ENCODE results near the gene GALNT9.

GALNT9 gene

DNA sequence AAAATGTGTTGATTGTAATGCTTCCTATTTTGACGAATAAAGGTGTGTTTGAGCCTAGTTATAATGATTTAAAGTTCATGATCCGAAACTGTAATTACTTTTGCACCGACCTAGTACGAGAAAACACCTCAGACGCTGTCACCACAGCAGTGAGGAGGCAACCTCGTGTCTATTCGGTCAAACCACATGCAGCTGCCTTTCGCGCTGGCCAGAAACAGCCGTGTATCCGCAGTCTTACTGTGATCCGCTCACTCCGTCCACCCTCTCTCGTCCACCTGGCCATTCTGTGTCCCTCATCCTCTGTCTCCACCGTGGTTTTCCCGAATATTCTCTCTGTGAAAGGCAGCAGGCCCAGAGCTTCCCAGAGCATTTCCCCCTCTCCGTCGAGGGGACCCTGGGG is 118.1 kb downstream of the GALNT9 start:
- no peak for DNase-seq

- DNase-seq: no peak
Observed at GRCh38 chr12:132210223-132211055, 119.0 kb downstream of the GALNT9 start.

- DNase-seq: no peak
Observed at GRCh38 chr12:132209619-132210222, 119.7 kb downstream of the GALNT9 start.

GRCh38 chr12:132208153-132208823 is 121.1 kb downstream of the GALNT9 start:
- no peak for DNase-seq

DNA sequence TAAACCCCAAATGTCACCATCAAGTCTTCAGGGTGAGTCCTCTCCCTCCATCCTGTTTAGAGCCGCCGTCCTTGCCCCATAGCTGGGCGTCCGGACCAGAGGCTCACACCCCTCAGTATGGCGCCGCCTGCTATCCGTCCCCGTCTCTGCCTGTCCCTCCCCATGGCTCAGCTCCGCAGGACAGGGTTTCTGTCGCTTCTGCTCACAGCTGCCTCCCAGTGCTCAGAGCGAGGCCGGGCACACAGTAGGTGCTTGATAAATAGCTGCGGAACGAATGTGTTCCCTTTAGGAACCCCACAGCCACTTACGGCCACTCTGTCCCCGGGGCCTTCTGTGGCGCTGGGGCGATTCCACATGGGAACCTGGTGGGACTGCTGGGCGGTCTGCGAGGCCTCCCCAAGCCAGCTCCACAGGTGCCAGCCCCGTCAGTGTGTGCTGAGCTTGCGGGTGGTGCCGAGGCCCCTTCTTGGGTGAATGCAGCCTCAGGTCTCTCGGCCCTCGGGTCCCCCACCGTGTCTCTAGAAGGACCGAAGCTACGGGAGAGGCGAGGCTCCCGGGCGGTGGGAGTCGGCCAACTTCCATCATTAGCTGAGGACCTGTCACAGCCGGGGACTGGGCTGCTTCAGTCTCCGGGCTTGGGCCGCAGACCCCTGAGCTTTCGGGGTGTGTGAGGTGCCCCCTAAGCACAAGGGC is 122.2 kb downstream of the GALNT9 start:
- no peak for DNase-seq

DNA sequence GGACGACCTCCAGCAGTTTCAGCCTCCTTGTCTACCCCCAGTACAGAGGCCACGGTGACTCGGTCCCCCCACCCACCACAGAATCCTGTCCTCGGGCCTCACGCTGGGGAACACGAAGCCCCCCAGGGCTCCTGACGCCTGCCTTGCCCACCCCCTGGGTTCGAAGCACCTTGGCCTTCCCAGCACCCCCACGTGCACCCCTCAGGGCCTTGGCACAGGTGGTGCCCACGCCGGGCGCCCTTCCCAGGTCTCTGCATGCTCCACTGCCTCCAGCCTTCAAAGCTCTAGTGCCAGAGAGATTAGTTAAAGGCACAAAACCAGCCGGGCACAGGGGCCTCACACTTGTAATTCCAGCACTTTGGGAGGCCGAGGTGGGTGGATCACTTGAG is 123.3 kb downstream of the GALNT9 start:
- no peak for DNase-seq

- DNase-seq: no peak
Observed at GRCh38 chr12:132205271-132206045, 123.9 kb downstream of the GALNT9 start.

DNA sequence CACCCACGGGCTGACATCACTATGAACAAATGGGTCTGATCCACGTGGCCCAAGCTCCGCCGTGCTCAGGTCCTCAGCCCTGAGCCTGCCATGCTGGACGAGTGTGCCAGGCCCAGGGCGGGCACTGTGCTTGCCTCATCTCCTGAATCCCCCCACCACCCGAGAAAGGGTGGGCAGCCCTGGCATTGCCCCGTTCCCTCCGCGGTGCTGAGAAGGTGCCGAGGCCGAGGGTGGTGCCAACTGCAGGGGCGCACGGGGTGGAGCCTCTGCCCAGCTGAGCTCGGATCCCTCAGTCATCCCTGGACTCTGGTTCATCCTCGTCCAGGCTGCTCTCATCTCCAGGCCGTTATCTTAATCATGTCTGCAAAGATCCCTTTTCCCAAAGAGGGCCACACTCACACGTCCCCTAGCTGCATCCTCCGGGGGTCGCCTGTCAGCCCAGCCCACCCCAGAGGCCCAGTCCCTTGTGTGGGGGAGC is 124.6 kb downstream of the GALNT9 start:
- DNase-seq: no peak

DNA sequence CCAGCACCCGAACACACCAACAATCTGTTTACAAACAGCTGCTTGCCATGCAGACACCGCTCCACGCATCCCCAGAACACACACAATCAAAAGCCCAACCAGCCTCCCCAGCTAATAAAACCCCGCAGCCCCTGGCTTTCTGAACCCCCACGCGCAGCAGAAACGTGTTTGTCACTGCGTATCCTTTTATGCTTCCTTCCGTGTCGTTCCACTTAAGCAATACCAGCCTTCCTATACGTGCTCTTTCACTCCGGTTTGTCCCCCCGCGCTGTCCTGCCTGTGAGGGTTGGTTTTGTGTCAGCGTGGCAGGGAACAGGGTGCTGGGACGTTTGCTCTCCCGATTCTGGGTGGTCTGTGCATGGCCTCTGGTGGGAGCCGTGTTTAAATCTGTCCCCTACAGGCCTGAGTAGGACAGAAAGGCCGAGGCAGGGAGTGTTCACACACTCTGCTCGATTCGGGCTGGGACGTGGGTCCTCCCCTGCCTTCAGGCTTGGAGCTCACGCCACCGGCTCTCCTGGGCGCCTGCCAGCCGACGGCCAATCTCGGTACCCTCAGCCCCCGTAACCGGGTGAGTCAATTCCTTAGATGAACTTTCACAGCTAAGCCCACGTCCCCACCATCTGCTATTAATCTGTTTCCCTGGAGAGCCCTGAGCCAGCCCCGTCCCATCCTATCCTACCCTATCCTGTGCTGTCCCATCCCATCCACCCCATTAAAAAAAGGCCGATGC is 125.2 kb downstream of the GALNT9 start:
- no peak for DNase-seq

GRCh38 chr12:132202929-132203721 is 126.3 kb downstream of the GALNT9 start:
- no peak for DNase-seq

GRCh38 chr12:132201391-132202120 is 127.8 kb downstream of the GALNT9 start:
- no peak for DNase-seq

GRCh38 chr12:132200800-132201199 is 128.6 kb downstream of the GALNT9 start:
- no peak for DNase-seq

GRCh38 chr12:132199526-132200319 is 129.7 kb downstream of the GALNT9 start:
- no peak for DNase-seq

DNA sequence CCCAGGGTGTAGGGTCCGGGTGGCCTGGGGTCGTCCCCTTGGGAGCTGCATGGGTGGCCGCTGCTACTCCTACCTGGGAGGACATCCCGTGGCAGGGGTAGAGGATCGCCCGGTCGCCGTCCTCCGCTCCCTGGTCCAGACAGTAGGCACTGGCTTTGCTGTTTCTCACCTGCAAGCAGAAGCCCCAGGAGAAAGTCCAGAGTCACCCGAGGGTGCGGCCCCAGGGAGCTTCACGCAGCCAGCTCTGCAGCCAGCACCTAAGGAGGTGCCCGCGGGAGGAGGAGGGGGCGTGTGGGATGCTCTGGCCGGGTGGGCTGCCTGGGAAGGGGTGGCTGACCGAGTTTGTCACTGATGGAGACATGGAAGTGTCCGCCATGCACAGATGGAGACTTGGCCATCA is 130.3 kb downstream of the GALNT9 start:
- DNase-seq: no peak

GRCh38 chr12:132197581-132198354 is 131.6 kb downstream of the GALNT9 start:
- no peak for DNase-seq

GRCh38 chr12:132196873-132197390 is 132.5 kb downstream of the GALNT9 start:
- DNase-seq: no peak

GRCh38 chr12:132196038-132196872 is 133.1 kb downstream of the GALNT9 start:
- DNase-seq: no peak

Data from suppressor macrophage (primary cell).